ENCODE data around the gene SLC6A7.

The SLC6A7 gene

GRCh38 chr5:150208187-150209098, 18.6 kb downstream of the SLC6A7 start:
- no peaks in the 10 kb centered on the region for H3K36me3 Mint-ChIP-seq (ENCODE audit: low read depth)
- H3K4me3 Mint-ChIP-seq = no peak overlapping the region
- peaks cover 24% of the 10 kb centered on the region for H3K27me3 Mint-ChIP-seq (ENCODE audit: low read depth)
- H3K4me1 Mint-ChIP-seq (ENCODE audit: low read depth) = peaks cover 8% of the 10 kb centered on the region
- H3K9me3 Mint-ChIP-seq = no peaks in the 10 kb centered on the region
- H3K27ac Mint-ChIP-seq = no peak overlapping the region

GRCh38 chr5:150209099-150209635, 19.3 kb downstream of the SLC6A7 start:
- Mint-ChIP-seq H3K36me3 (ENCODE audit: low read depth) (no peaks in the 10 kb centered on the region), H3K4me3 (no peak overlapping the region), H3K27me3 (ENCODE audit: low read depth) (peaks cover 24% of the 10 kb centered on the region)

DNA sequence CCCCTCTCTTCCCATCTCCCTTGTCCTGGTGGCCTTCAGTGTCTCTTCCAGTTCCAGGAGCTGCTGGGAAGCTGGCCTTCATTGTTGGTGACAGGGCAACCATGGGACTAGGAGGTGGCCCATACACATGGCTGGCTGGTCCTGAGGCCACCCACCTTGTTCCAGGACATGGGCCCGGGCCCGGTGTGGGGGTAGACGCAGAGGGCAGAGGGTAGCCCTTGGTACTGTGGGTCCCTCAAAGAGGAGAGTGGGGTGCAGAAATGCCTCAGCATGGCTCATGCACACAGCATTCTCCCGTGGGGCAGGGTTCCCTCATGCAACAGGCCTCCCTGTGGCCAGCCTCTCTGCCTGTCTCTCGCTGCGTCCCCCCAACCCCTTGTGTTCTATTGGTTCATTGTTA, 20.8 kb downstream of the SLC6A7 start:
- Mint-ChIP-seq H3K4me1 (ENCODE audit: low read depth) (peaks cover 8% of the 10 kb centered on the region), H3K9me3 (no peaks in the 10 kb centered on the region), H3K4me3 (no peak overlapping the region), H3K27ac (no peak overlapping the region), H3K27me3 (ENCODE audit: low read depth) (peaks cover 24% of the 10 kb centered on the region), H3K36me3 (ENCODE audit: low read depth) (no peaks in the 10 kb centered on the region)

More at GRCh38 chr5:150209099-150209635, 19.3 kb downstream of the SLC6A7 start:
- Mint-ChIP-seq H3K27ac (peak overlapping the region; percentile 41), H3K4me1 (ENCODE audit: low read depth) (peaks cover 8% of the 10 kb centered on the region), H3K9me3 (no peaks in the 10 kb centered on the region)

GRCh38 chr5:150211156-150212030, 21.5 kb downstream of the SLC6A7 start:
- H3K36me3 Mint-ChIP-seq (ENCODE audit: low read depth) = no peaks in the 10 kb centered on the region
- H3K4me1 Mint-ChIP-seq (ENCODE audit: low read depth) = peaks cover 8% of the 10 kb centered on the region
- H3K9me3 Mint-ChIP-seq = no peaks in the 10 kb centered on the region
- no peak overlapping the region for H3K4me3 Mint-ChIP-seq
- H3K27ac Mint-ChIP-seq = no peak overlapping the region
- peaks cover 24% of the 10 kb centered on the region for H3K27me3 Mint-ChIP-seq (ENCODE audit: low read depth)

- no peaks in the 10 kb centered on the region for H3K36me3 Mint-ChIP-seq (ENCODE audit: low read depth)
- H3K27me3 Mint-ChIP-seq (ENCODE audit: low read depth) = peaks cover 12% of the 10 kb centered on the region
- H3K27ac Mint-ChIP-seq = no peak overlapping the region
- peaks cover 6% of the 10 kb centered on the region for H3K4me1 Mint-ChIP-seq (ENCODE audit: low read depth)
- H3K4me3 Mint-ChIP-seq = no peak overlapping the region
- no peaks in the 10 kb centered on the region for H3K9me3 Mint-ChIP-seq
Observed at GRCh38 chr5:150213530-150213929, 23.7 kb downstream of the SLC6A7 start.

DNA sequence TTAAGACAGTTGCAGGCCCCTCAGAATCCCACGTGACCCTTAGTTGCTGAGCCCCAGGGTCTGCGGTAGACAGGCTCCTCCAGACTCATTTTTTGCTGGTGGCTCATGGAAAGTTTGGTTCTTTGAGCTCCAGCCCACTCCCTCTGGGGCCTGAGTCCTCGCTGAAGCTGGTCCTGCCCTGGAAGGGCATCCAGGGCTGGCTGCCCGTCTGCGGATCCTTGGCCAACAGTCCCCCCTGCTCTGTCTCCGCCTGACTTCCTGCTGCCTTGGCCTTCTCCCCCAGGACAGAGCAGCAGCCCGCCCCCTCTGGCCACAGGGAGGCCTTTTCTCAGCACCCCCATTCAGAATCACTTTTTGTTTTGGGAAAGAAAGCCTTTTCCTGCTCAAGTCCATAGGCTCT, 24.4 kb downstream of the SLC6A7 start:
- Mint-ChIP-seq H3K27me3 (ENCODE audit: low read depth) (peaks cover 9% of the 10 kb centered on the region), H3K4me1 (ENCODE audit: low read depth) (peaks cover 1% of the 10 kb centered on the region), H3K9me3 (no peaks in the 10 kb centered on the region), H3K4me3 (no peak overlapping the region), H3K36me3 (ENCODE audit: low read depth) (no peaks in the 10 kb centered on the region), H3K27ac (no peak overlapping the region)

GRCh38 chr5:150215979-150216944, 26.4 kb downstream of the SLC6A7 start:
- Mint-ChIP-seq H3K9me3 (no peaks in the 10 kb centered on the region), H3K36me3 (ENCODE audit: low read depth) (no peaks in the 10 kb centered on the region), H3K4me3 (no peak overlapping the region), H3K27me3 (ENCODE audit: low read depth) (peaks cover 3% of the 10 kb centered on the region), H3K4me1 (ENCODE audit: low read depth) (no peaks in the 10 kb centered on the region), H3K27ac (no peak overlapping the region)

- Mint-ChIP-seq H3K4me1 (ENCODE audit: low read depth) (no peaks in the 10 kb centered on the region), H3K9me3 (no peaks in the 10 kb centered on the region), H3K27me3 (ENCODE audit: low read depth) (peaks cover 3% of the 10 kb centered on the region), H3K36me3 (ENCODE audit: low read depth) (no peaks in the 10 kb centered on the region), H3K27ac (no peak overlapping the region), H3K4me3 (no peak overlapping the region)
Observed at GRCh38 chr5:150217038-150217437, 27.2 kb downstream of the SLC6A7 start.

- no peaks in the 10 kb centered on the region for H3K4me1 Mint-ChIP-seq (ENCODE audit: low read depth)
- no peak overlapping the region for H3K27ac Mint-ChIP-seq
- H3K27me3 Mint-ChIP-seq (ENCODE audit: low read depth) = peaks cover 3% of the 10 kb centered on the region
- H3K36me3 Mint-ChIP-seq (ENCODE audit: low read depth) = no peaks in the 10 kb centered on the region
- H3K9me3 Mint-ChIP-seq = no peaks in the 10 kb centered on the region
- no peak overlapping the region for H3K4me3 Mint-ChIP-seq
Observed at GRCh38 chr5:150217873-150218692, 28.2 kb downstream of the SLC6A7 start.

GRCh38 chr5:150218693-150219035, 28.8 kb downstream of the SLC6A7 start:
- no peaks in the 10 kb centered on the region for H3K36me3 Mint-ChIP-seq (ENCODE audit: low read depth)
- H3K4me1 Mint-ChIP-seq (ENCODE audit: low read depth) = no peaks in the 10 kb centered on the region
- no peaks in the 10 kb centered on the region for H3K9me3 Mint-ChIP-seq
- H3K27me3 Mint-ChIP-seq (ENCODE audit: low read depth) = peaks cover 3% of the 10 kb centered on the region
- no peak overlapping the region for H3K27ac Mint-ChIP-seq
- H3K4me3 Mint-ChIP-seq = no peak overlapping the region

GRCh38 chr5:150219142-150219541, 29.3 kb downstream of the SLC6A7 start:
- H3K27ac Mint-ChIP-seq = no peak overlapping the region
- no peaks in the 10 kb centered on the region for H3K9me3 Mint-ChIP-seq
- H3K4me3 Mint-ChIP-seq = no peak overlapping the region
- H3K36me3 Mint-ChIP-seq (ENCODE audit: low read depth) = no peaks in the 10 kb centered on the region
- no peaks in the 10 kb centered on the region for H3K4me1 Mint-ChIP-seq (ENCODE audit: low read depth)
- H3K27me3 Mint-ChIP-seq (ENCODE audit: low read depth) = peaks cover 3% of the 10 kb centered on the region

GRCh38 chr5:150219861-150220260, 30.0 kb downstream of the SLC6A7 start:
- H3K4me3 Mint-ChIP-seq = no peak overlapping the region
- no peaks in the 10 kb centered on the region for H3K9me3 Mint-ChIP-seq
- H3K36me3 Mint-ChIP-seq (ENCODE audit: low read depth) = no peaks in the 10 kb centered on the region
- no peaks in the 10 kb centered on the region for H3K4me1 Mint-ChIP-seq (ENCODE audit: low read depth)
- no peak overlapping the region for H3K27ac Mint-ChIP-seq
- peaks cover 3% of the 10 kb centered on the region for H3K27me3 Mint-ChIP-seq (ENCODE audit: low read depth)

DNA sequence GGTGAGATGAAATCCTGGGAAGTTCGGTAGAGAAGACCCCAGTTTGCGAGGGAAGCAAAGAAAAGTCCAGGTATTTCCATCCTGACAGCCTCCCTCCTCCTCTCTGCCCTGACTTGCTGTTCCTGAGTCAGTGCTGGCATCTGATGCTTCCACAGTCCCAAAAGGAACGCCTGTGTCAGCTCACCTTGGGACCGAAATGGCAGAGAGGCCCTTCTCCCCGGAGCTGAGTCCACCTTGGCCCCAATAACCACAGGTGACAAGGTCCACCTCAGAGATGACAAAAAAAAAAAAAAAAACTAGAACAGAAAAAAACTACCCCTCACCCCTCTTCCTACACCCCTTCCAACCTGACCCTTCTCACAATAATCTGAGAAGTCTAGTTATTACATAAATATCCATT, 31.6 kb downstream of the SLC6A7 start:
- Mint-ChIP-seq H3K36me3 (ENCODE audit: low read depth) (no peaks in the 10 kb centered on the region), H3K27ac (no peak overlapping the region), H3K9me3 (no peaks in the 10 kb centered on the region), H3K4me3 (no peak overlapping the region), H3K27me3 (ENCODE audit: low read depth) (peaks cover 3% of the 10 kb centered on the region), H3K4me1 (ENCODE audit: low read depth) (no peaks in the 10 kb centered on the region)

All from T-helper 1 cell treated with Interleukin-12 subunit alpha and Interleukin-12 subunit beta and Interleukin-4 antibody, amounts not matched to agents 30 μg/mL and 1 μg/mL, for 36 hours (primary cell).